Activated CD8-positive, alpha-beta memory T cell treated with anti-CD3 and anti-CD28 coated beads, Interleukin-2, amount 50 U/mL, for 24 hours (primary cell): ENCODE measurements around the gene FNDC3B.
"Not testable (repeated sequence)": the region's sequence is repeated elsewhere in the genome, so short reads cannot be mapped to it uniquely, and the experiment has no call there.

Experiments used
- DNase-seq: peaks from one replicate; pipeline ENCODE4 v3.0.0-alpha.2; 2020; ENCODE audit errors: extremely low read depth

FNDC3B gene

GRCh38 chr3:172364374-172365027 lies 325.1 kb downstream of the FNDC3B start:
- DNase-seq, result no peak

- DNase-seq, result no peak
Measured at GRCh38 chr3:172365028-172365567, 325.7 kb downstream of the FNDC3B start.

DNA sequence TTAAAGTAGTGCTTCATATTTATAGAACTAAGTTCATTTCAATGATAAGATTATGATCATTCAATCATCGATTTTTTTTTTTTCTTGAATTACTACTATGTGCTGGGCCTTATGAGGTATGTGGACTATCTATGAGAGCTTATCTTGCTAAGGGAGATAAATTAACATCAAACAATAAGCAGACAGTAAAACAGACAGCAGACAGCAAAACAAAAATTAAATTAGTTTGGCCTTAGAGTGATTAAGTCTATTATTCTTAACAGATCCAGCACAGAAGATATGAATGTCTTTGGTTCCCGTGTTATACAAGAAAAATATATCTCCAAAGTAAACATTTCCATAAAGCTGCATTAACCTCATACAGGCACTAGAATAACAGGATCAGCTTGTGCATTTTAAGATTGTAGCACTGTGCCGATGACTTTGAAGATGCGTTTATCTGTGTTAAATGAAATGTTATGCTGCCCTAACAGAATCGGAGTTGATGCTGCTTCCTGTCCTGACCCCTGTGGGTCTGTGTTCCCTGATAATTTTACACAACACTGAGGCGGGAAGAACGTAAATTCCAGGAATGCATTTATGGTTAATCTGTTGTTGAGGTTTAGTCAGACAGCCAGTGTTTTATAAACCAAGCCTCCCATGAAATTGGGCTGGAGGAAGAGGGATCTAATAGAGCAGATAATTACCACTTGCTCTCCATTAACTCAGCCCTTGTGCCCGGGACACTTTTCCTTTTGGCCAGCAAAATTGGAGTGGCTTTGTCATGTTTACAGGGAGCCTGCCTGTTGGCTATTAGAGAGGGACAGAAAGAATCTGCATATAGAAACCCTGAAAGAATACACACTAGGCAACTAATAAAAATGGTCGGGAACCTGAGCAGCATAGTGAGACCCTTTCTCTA lies 328.1 kb downstream of the FNDC3B start:
- DNase-seq, result no peak

DNA sequence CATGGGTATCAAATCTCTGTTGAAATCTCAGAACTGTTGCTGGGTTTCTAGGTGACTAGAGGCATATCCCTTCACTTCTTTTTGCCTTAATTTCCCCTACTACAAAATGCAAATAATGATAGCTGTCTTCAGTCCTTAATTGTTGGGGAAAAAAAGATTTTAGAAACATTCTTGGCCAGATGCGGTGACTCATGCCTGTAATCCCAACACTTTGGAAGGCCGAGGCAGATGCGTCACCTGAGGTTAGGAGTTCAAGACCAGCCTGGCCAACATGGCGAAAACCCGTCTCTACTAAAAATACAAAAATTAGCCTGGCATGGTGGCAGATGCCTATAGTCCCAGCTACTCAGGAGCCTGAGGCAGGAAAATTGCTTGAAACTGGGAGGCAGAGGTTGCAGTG lies 329.2 kb downstream of the FNDC3B start:
- not testable (repeated sequence) for DNase-seq

DNA sequence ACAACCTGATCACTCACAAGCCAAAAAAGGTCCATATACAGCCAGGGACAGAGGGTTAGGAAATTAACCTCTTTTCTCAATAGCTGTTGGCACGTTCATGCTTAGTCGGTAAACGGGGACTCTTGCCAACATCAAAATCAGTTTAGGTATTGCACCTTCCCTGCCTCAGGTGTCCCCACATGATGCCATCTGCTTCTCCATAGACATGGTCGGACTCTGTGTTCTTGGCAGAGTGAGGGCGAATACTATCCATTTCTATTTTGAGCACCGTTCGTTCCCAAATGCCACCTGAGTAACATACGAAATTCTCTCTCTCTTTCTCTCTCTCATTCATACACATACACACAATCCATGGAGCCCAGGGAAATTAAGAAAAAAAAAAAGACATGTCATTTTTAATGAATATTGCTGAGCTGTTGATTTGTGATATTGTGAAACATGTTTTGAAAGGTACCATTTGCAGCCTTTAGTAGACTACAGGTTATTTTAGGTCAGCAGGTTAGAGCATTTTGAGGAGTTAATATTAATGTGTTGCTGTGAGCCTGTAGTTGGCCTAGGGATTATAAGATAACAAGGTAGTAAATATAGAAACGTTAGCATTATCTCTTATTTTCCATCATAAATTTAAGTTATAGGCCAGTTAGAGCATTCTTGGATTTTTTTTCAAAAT lies 330.3 kb downstream of the FNDC3B start:
- DNase-seq, result no peak

- DNase-seq, result no peak
Measured at GRCh38 chr3:172370419-172370818, 331.0 kb downstream of the FNDC3B start.

- no peak for DNase-seq
Measured at GRCh38 chr3:172371544-172371943, 332.2 kb downstream of the FNDC3B start.

DNA sequence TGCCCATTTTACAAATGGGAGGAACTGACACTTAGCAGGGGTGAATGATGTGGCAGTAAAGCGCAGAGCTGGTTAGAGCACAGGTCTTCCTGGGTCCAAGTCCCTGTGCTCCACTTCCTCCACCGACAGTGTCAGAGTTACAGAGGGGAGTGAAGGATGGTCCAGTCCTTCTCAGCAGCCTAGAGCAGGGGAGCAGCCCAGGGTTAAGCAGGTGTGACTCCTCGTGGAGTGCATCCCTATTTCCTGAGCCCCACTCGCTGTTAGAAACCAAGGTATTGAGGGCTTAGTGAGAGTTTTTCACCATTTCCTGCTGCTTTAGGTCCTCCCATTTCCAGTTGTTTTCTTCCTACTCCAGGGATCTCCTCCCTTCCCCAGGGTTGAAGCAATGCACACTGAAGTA lies 333.5 kb downstream of the FNDC3B start:
- no peak for DNase-seq

GRCh38 chr3:172373912-172374311 lies 334.5 kb downstream of the FNDC3B start:
- DNase-seq, result no peak

- DNase-seq, result no peak
Measured at GRCh38 chr3:172375206-172375850, 335.9 kb downstream of the FNDC3B start.

GRCh38 chr3:172376402-172376801 lies 337.0 kb downstream of the FNDC3B start:
- DNase-seq, result no peak

GRCh38 chr3:172376881-172377280 lies 337.5 kb downstream of the FNDC3B start:
- DNase-seq, result no peak

GRCh38 chr3:172378439-172378838 lies 339.1 kb downstream of the FNDC3B start:
- DNase-seq, result no peak

- no peak for DNase-seq
Measured at GRCh38 chr3:172379372-172379771, 340.0 kb downstream of the FNDC3B start.

DNA sequence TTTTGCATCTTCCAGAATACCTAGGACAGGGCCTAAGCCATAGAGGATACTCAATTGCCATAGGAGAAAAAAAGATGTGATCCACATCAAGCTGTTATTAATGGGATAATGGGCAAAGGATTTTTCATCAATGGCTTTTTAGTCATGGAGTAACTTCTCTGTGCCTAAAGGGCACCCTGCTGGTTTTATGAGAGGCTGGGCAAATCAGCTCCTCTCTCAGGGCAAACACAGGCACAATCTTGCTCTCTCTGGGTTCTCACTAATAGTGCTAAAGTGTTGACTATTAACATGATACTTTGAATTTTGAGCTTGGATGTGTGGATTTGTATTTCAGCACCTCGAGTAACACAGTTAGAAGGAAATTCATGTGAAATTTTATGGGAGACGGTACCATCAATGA lies 341.3 kb downstream of the FNDC3B start:
- DNase-seq, result no peak

- no peak for DNase-seq
Measured at GRCh38 chr3:172383306-172383796, 344.0 kb downstream of the FNDC3B start.

DNA sequence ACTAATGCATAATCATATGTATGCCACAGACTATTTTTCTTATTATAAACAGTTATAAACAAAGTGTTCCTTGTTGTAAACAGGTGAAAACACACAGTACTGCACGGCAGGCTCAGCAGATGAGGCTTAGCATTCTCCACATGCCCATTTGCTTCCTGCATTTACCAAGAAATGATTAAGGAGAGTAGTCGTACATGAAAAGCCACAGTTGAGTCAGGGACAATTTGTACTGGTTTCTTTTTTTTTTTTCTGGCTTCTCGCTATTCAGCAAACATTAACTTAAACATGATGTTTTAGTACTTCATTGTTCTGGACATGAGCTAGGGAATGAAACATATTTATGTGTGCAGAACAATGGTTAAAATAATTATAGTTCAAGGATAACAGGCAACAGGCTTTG lies 345.5 kb downstream of the FNDC3B start:
- DNase-seq, result no peak

GRCh38 chr3:172387728-172388127 lies 348.4 kb downstream of the FNDC3B start:
- DNase-seq, result no peak

DNA sequence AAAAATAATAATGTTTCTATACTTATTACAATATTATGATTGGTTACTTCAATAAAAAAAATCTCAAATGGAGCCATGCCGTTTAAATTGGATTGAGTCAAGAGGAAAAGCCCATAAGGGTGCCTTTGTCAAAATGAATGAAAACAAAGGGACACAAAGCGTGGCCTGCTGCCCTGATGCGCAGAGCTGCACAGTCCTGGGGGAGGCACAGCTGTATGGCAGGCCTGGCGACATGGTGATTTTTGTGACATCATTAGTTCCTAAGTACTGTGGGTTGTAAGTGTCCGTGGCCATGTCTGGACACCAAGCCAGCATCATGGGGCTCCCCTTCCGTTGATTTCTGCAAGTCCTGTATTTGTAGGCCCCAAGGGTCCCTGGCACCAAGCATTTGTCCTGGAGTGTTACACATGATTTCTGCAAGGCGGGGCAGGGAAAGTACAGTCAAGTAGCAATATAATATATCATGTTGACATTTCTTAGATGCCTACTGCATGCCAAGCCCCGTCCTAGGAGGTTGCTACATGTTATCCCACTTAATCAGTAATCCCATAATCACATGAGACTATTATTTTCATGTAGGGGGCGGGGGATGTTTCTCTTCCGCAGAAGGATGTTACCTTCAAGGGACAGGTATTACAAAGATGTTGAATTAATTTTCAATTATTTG lies 349.2 kb downstream of the FNDC3B start:
- DNase-seq, result no peak

DNA sequence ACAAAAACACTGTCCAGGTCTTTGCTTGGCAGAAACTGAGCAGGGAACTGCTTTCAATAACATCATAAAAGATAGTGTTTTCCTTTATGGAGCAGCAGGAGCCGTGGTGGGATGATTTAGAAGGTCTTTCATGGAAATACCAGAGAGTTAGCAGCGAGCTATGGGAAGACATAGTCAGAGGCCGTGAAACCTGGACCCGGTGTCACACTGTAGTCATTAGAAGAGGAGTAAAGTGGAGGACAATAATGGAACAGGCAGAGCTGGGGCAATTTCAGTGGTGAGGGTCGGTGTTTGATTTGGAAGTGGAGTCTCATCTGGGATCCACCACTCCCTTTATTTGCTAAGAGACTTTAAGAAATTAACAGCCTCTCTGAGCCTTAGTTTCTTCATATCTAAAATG lies 351.4 kb downstream of the FNDC3B start:
- no peak for DNase-seq
